Activated CD4-positive, alpha-beta memory T cell treated with anti-CD3 and anti-CD28 coated beads, Interleukin-2, amount 10 ng/mL, durations not matched to agents 7 days and 5 days (primary cell): Measurements from ENCODE around the gene GPC6. TPM values are rescaled to one million over a fixed set of nuclear protein-coding genes. Genes with fewer than 3 reads are reported as not detected.

Source experiments
- CTCF ChIA-PET: fragments of 350-600 bp; sonication (Branson Sonifier 250); formaldehyde crosslinking; loops from one replicate; lab custom pipeline; 2021; ENCODE audit warnings: antibody characterized with exemption, inconsistent platforms; lab: Charles Lee
- POLR2A ChIA-PET: fragments of 350-600 bp; sonication (Branson Sonifier 250); formaldehyde crosslinking; loops from one replicate; lab custom pipeline; 2021; ENCODE audit warnings: antibody characterized with exemption; lab: Charles Lee
- DNase-seq: peaks from one replicate; pipeline ENCODE4 v3.0.0-alpha.2; 2020
- H3K27ac Mint-ChIP-seq: one replicate; pipeline ENCODE4 v1.8.0; 2021; ENCODE audit warnings: mild to moderate bottlenecking, mixed read lengths
- H3K27me3 Mint-ChIP-seq: one replicate; pipeline ENCODE4 v1.8.0; 2021; ENCODE audit warnings: mixed read lengths
- H3K36me3 Mint-ChIP-seq: one replicate; pipeline ENCODE4 v1.8.0; 2021; ENCODE audit warnings: low read depth, mixed read lengths
- H3K4me1 Mint-ChIP-seq: one replicate; pipeline ENCODE4 v1.8.0; 2021; ENCODE audit warnings: mixed read lengths
- H3K4me3 Mint-ChIP-seq: one replicate; pipeline ENCODE4 v1.8.0; 2021; ENCODE audit warnings: mild to moderate bottlenecking, mixed read lengths
- H3K9me3 Mint-ChIP-seq: one replicate; pipeline ENCODE4 v1.8.0; 2021; ENCODE audit warnings: mixed read lengths
- total RNA-seq, 2 experiments: library from RNA; stranded (reverse); gene quantifications; one replicate each; pipeline ENCODE4 v1.2.3, GENCODE V29; 2021

GPC6 gene
- total RNA-seq, 2 experiments from 2014 or later = not detected

- DNase-seq = no peak
- Mint-ChIP-seq H3K27ac (no peak overlapping the region), H3K36me3 (no peaks in the 10 kb centered on the region), H3K27me3 (no peaks in the 10 kb centered on the region), H3K4me1 (no peaks in the 10 kb centered on the region), H3K4me3 (no peak overlapping the region), H3K9me3 (no peaks in the 10 kb centered on the region)
- ChIA-PET POLR2A (no interaction called here), CTCF (no interaction called here)
Observed at GRCh38 chr13:94030415-94031119, 804.0 kb downstream of the GPC6 start.

- CTCF ChIA-PET = no interaction called here
- H3K27ac Mint-ChIP-seq = no peak overlapping the region
- H3K27me3 Mint-ChIP-seq = no peaks in the 10 kb centered on the region
- POLR2A ChIA-PET = no interaction called here
- H3K4me3 Mint-ChIP-seq = no peak overlapping the region
- H3K36me3 Mint-ChIP-seq = no peaks in the 10 kb centered on the region
- no peak for DNase-seq
- H3K9me3 Mint-ChIP-seq = no peaks in the 10 kb centered on the region
- no peaks in the 10 kb centered on the region for H3K4me1 Mint-ChIP-seq
Observed at GRCh38 chr13:94031609-94032008, 805.0 kb downstream of the GPC6 start.

DNA sequence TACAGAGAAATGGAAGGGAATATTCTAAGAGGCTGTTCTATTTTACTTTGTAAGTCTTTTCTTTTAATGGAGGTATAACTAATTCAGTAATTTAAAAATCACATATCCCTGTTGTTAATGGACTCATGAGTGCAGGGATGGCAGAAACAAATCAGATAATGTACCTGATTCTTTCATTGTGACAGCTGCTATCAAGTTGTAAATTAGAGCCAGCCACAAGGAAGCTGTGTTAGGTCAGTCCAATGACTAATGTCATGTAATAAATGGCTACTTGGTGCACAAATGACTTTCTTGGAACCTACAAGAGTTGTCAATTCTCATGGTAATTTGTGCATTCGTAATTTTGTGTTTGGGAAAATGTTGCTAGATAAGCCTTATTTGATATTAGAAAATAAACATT lies 806.5 kb downstream of the GPC6 start:
- CTCF ChIA-PET = no interaction called here
- POLR2A ChIA-PET = no interaction called here
- Mint-ChIP-seq H3K4me1 (no peaks in the 10 kb centered on the region), H3K27ac (no peak overlapping the region), H3K9me3 (no peaks in the 10 kb centered on the region), H3K36me3 (no peaks in the 10 kb centered on the region), H3K27me3 (no peaks in the 10 kb centered on the region), H3K4me3 (no peak overlapping the region)
- no peak for DNase-seq

- Mint-ChIP-seq H3K36me3 (no peaks in the 10 kb centered on the region), H3K9me3 (no peaks in the 10 kb centered on the region), H3K27me3 (no peaks in the 10 kb centered on the region), H3K4me1 (no peaks in the 10 kb centered on the region), H3K27ac (no peak overlapping the region), H3K4me3 (no peak overlapping the region)
- CTCF ChIA-PET = no interaction called here
- POLR2A ChIA-PET = no interaction called here
- no peak for DNase-seq
Observed at GRCh38 chr13:94033830-94034642, 807.4 kb downstream of the GPC6 start.

DNA sequence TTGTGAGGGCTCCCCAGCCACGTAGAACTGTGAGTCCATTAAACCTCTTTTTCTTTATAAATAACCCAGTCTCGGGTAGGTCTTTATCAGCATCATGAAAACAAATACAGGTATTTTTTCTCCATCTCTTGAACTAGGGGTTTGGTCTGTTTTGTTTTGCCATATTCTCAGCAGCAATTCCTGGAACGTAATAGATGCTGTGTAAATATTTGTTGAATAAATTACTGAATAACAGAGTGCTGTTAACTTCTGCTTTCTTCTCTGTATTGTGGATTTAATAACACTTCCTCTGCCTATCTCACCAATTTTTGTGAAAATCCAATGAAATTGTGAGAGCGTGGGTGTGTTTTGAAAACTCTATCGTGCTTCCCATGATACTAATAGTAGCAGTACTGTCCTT lies 823.4 kb downstream of the GPC6 start:
- Mint-ChIP-seq H3K36me3 (no peaks in the 10 kb centered on the region), H3K27me3 (no peaks in the 10 kb centered on the region), H3K4me1 (no peaks in the 10 kb centered on the region), H3K27ac (no peak overlapping the region), H3K9me3 (no peaks in the 10 kb centered on the region), H3K4me3 (no peak overlapping the region)
- no peak for DNase-seq
- ChIA-PET POLR2A (no interaction called here), CTCF (no interaction called here)

GRCh38 chr13:94050686-94051085 lies 824.1 kb downstream of the GPC6 start:
- no peak for DNase-seq
- ChIA-PET POLR2A (no interaction called here), CTCF (no interaction called here)
- H3K4me1 Mint-ChIP-seq = no peaks in the 10 kb centered on the region
- H3K4me3 Mint-ChIP-seq = no peak overlapping the region
- H3K27me3 Mint-ChIP-seq = no peaks in the 10 kb centered on the region
- no peaks in the 10 kb centered on the region for H3K36me3 Mint-ChIP-seq
- no peaks in the 10 kb centered on the region for H3K9me3 Mint-ChIP-seq
- no peak overlapping the region for H3K27ac Mint-ChIP-seq

- no peak overlapping the region for H3K27ac Mint-ChIP-seq
- ChIA-PET CTCF (no interaction called here), POLR2A (no interaction called here)
- H3K9me3 Mint-ChIP-seq = no peaks in the 10 kb centered on the region
- H3K4me3 Mint-ChIP-seq = no peak overlapping the region
- H3K4me1 Mint-ChIP-seq = no peaks in the 10 kb centered on the region
- no peaks in the 10 kb centered on the region for H3K27me3 Mint-ChIP-seq
- no peak for DNase-seq
- H3K36me3 Mint-ChIP-seq = no peaks in the 10 kb centered on the region
Observed at GRCh38 chr13:94053986-94054593, 827.5 kb downstream of the GPC6 start.

DNA sequence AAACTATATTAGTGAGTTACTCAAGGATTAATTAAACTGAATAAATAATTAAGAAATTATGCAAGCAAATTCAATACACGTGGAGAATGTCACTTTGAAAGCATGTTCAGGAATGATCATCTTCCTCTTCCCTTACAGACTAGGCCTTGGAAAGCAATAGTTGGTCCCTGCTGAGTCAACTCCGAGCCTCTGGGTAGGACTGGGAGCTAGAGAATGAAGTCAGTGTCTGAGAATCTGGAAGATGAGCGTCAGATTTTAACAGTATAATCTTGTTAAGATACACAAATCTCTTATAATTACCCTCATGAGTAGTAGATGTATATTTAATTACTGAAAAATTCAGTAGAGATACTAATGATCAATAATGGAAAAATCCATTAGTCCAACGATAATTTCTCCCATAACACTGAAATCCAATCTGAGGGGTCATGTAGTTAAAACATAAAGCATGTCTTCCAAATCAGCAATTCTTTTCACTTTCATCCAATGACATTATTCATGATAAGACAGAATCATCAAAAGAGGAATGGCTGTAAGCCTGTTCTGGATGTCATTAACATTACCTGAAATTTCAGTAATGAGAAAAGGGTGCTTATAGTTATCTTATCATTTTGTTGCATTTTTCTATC lies 829.9 kb downstream of the GPC6 start:
- H3K27me3 Mint-ChIP-seq = no peaks in the 10 kb centered on the region
- H3K4me3 Mint-ChIP-seq = no peak overlapping the region
- no peaks in the 10 kb centered on the region for H3K9me3 Mint-ChIP-seq
- H3K27ac Mint-ChIP-seq = no peak overlapping the region
- POLR2A ChIA-PET = no interaction called here
- H3K36me3 Mint-ChIP-seq = no peaks in the 10 kb centered on the region
- CTCF ChIA-PET = no interaction called here
- DNase-seq = no peak
- H3K4me1 Mint-ChIP-seq = no peaks in the 10 kb centered on the region

DNA sequence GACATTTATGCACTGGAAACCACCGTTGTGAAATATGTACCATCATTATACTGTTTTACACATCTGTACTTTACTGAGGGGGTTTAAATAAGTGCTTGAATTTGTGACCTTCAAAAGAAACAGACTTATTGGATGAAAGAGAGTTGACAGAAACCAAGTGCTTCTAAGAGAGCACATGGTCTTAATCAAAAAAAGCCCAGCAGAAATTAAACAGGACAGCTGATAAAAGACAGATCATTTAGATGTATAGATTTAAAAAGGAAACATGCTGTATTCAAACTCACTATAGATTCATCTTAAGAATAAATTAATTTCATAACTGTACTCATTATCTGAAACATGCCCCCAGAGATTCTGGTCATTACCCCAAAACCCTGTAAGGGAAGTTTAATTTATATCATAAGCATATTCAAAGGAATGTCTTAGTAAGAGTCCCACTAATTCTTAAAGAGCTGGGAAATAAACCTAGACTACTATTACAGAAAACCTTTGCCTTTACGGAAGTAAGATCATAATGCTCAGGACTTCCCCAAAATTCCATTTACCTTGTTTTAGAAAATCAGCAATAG lies 831.1 kb downstream of the GPC6 start:
- Mint-ChIP-seq H3K4me1 (no peaks in the 10 kb centered on the region), H3K27ac (no peak overlapping the region), H3K9me3 (no peaks in the 10 kb centered on the region), H3K4me3 (no peak overlapping the region), H3K36me3 (no peaks in the 10 kb centered on the region), H3K27me3 (no peaks in the 10 kb centered on the region)
- POLR2A ChIA-PET = no interaction called here
- CTCF ChIA-PET = no interaction called here
- DNase-seq = no peak

GRCh38 chr13:94058821-94059360 lies 832.3 kb downstream of the GPC6 start:
- H3K4me3 Mint-ChIP-seq = no peak overlapping the region
- H3K4me1 Mint-ChIP-seq = no peaks in the 10 kb centered on the region
- H3K27ac Mint-ChIP-seq = no peak overlapping the region
- DNase-seq = no peak
- H3K9me3 Mint-ChIP-seq = no peaks in the 10 kb centered on the region
- no peaks in the 10 kb centered on the region for H3K27me3 Mint-ChIP-seq
- ChIA-PET CTCF (no interaction called here), POLR2A (no interaction called here)
- H3K36me3 Mint-ChIP-seq = no peaks in the 10 kb centered on the region

- Mint-ChIP-seq H3K27ac (no peak overlapping the region), H3K4me3 (no peak overlapping the region), H3K27me3 (no peaks in the 10 kb centered on the region), H3K9me3 (no peaks in the 10 kb centered on the region), H3K4me1 (no peaks in the 10 kb centered on the region), H3K36me3 (no peaks in the 10 kb centered on the region)
- DNase-seq = no peak
- ChIA-PET CTCF (no interaction called here), POLR2A (no interaction called here)
Observed at GRCh38 chr13:94061301-94061700, 834.7 kb downstream of the GPC6 start.

DNA sequence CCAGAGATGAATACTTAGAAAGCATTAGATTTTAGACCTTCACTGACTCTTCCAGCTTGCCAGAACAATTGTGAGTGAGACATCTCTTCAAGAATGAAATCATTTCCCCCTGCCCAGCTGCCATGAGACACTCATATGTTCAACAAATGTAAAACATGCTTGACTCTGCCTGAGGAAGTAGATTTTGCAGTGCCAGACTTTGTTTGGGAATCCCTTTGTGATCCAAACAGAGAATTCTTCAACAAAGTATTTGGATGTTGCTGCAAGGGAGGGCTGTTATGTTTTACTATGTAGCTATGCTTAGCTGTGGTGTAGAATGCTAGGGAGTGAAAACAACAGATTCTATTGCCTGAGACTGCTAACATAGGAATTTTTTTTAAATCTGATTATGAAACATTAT lies 836.5 kb downstream of the GPC6 start:
- H3K27ac Mint-ChIP-seq = no peak overlapping the region
- CTCF ChIA-PET = no interaction called here
- H3K4me3 Mint-ChIP-seq = no peak overlapping the region
- DNase-seq = no peak
- POLR2A ChIA-PET = no interaction called here
- H3K4me1 Mint-ChIP-seq = no peaks in the 10 kb centered on the region
- H3K36me3 Mint-ChIP-seq = no peaks in the 10 kb centered on the region
- no peaks in the 10 kb centered on the region for H3K27me3 Mint-ChIP-seq
- no peaks in the 10 kb centered on the region for H3K9me3 Mint-ChIP-seq

DNA sequence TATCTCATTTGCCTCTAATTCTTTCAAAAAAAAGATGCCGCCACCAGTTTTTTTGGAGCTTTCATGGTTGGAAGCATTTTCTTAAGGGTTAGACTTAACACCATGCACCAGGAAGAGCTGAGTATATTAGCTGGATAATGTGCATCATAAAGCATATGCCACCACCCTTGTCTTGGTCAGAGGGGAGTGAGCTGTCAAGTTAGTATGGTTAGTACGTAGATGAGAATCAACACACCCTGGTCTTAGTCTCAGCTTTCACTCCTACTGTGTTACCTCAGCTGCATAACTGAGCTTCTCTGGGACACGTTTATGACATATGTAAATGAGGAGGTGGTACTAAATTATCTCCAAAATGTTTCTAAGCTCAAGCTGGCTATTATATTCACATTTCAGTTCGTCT lies 837.2 kb downstream of the GPC6 start:
- Mint-ChIP-seq H3K9me3 (no peaks in the 10 kb centered on the region), H3K27ac (no peak overlapping the region), H3K36me3 (no peaks in the 10 kb centered on the region), H3K27me3 (no peaks in the 10 kb centered on the region), H3K4me1 (no peaks in the 10 kb centered on the region), H3K4me3 (no peak overlapping the region)
- ChIA-PET POLR2A (no interaction called here), CTCF (no interaction called here)
- no peak for DNase-seq
